ENCODE measurements around the gene ADCY7. TPM values are rescaled to one million over a fixed set of nuclear protein-coding genes. Genes with fewer than 3 reads are reported as not detected.

The ADCY7 gene
- total RNA-seq, 5 donors from 2014 or later (not counting 1 experiment from before 2014, with no cell fraction given): 201 to 314 (median 278) TPM

DNA sequence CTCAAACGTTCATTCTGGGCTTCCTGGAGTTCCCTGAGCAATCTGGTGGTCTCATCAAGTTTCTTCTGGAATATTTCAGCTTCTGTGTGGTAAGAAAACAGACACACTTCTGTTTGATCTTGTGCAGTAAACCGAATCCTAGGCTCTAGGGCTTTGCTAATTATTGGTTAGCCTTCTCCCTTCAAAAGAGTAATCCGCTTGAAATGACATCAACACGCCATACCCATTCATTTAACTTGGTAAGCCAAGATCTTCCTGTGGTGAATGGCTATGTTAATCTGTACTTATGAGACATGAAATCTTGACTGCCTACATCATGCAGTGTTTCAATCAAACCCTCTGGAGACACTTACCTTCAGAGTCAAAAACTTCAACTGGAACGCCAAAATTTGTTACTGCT lies 54.0 kb downstream of the ADCY7 start:
- peaks cover 60% of the 10 kb centered on the region for H3K36me3 Mint-ChIP-seq
- 86% methylated on average over 1 of the region's 5 CpGs for WGBS (ENCODE audit: insufficient coverage)
- H3K9me3 Mint-ChIP-seq: no peaks in the 10 kb centered on the region
- no peak overlapping the region for H3K27ac ChIP-seq (ENCODE audit: low read length)
- H3K9me3 ChIP-seq: no peaks in the 10 kb centered on the region
- peaks cover 5 to 90% of the 10 kb centered on the region in 2 donors for H3K36me3 ChIP-seq (ENCODE audit: control insufficient read depth in 2 of 2, extremely low read depth in 1 of 2, insufficient read depth in 1 of 2, low read length in 1 of 2)
- ChIA-PET CTCF (interaction anchor here in 1 of 2 donors (1.0 kb wide), 1 partner anchor 24 kb away, joined by 3 read pairs; no protein-coding TSS in a partner anchor), POLR2A (no interaction called here)
- H3K27ac Mint-ChIP-seq: peak overlapping the region; percentile 13 to 71
- DNase-seq (no peak), ATAC-seq (replicated peaks in 1 of 4) (no peak)
- no peak overlapping the region for H3K4me3 Mint-ChIP-seq
- no peak overlapping the region for H3K4me3 ChIP-seq (ENCODE audit: control insufficient read depth in 1 of 2, extremely low read depth in 1 of 2, low read length in 1 of 2)
- H3K27me3 ChIP-seq (replicated peaks in 1 of 2; ENCODE audit: control insufficient read depth in 2 of 2, extremely low read depth in 1 of 2, insufficient read depth in 2 of 2, low read length in 1 of 2): no peaks in the 10 kb centered on the region
- peaks cover 17 to 40% (median 31%) of the 10 kb centered on the region in 3 donors for H3K4me1 Mint-ChIP-seq
- no peaks in the 10 kb centered on the region for H3K27me3 Mint-ChIP-seq
- peaks cover 0 to 9% of the 10 kb centered on the region in 2 experiments for H3K4me1 ChIP-seq (ENCODE audit: control insufficient read depth in 1 of 2, extremely low read depth in 1 of 2, insufficient read depth in 2 of 2, low read length in 2 of 2)

DNA sequence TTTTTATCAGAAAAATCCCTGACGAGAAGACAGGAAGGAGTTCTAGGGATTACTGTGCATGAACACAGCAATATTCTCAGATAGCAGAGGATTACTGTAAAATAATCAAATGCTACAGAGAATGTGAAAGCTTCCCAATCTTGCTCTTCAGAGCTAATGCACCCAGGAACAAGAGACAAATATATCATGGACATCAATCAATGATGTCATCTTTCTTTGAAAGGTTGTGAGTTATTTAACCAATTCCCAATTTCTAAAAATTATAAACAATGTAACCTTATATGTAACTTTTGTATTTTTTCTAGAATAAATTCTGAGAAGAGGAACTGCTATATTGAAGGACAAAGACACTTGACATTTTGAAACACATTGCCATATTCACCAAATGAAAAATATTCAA lies 56.0 kb downstream of the ADCY7 start:
- no peak for DNase-seq
- Histone ChIP-seq H3K4me1 (ENCODE audit: control insufficient read depth in 1 of 2, extremely low read depth in 1 of 2, insufficient read depth in 2 of 2, low read length in 2 of 2) (peaks cover 4 to 15% of the 10 kb centered on the region in 2 experiments), H3K9me3 (no peaks in the 10 kb centered on the region), H3K36me3 (ENCODE audit: control insufficient read depth in 2 of 2, extremely low read depth in 1 of 2, insufficient read depth in 1 of 2, low read length in 1 of 2) (peaks cover 0 to 78% of the 10 kb centered on the region in 2 donors), H3K4me3 (ENCODE audit: control insufficient read depth in 1 of 2, extremely low read depth in 1 of 2, low read length in 1 of 2) (no peak overlapping the region), H3K27ac (ENCODE audit: low read length) (no peak overlapping the region), H3K27me3 (replicated peaks in 1 of 2; ENCODE audit: control insufficient read depth in 2 of 2, extremely low read depth in 1 of 2, insufficient read depth in 2 of 2, low read length in 1 of 2) (no peaks in the 10 kb centered on the region)
- no peak overlapping the region for H3K4me3 Mint-ChIP-seq
- POLR2A ChIA-PET: interaction anchor here (0.6 to 1.2 kb wide), 2 partner anchors 17 to 19 kb away, joined by 3 read pairs; no protein-coding TSS in a partner anchor
- H3K9me3 Mint-ChIP-seq: no peaks in the 10 kb centered on the region
- H3K27ac Mint-ChIP-seq: no peak overlapping the region
- H3K4me1 Mint-ChIP-seq: peaks cover 23 to 45% (median 42%) of the 10 kb centered on the region in 3 donors
- no peak for ATAC-seq (replicated peaks in 1 of 4)
- peaks cover 51% of the 10 kb centered on the region for H3K36me3 Mint-ChIP-seq
- no CpG with 5 or more reads among the region's 1 CpG for WGBS (ENCODE audit: insufficient coverage)
- H3K27me3 Mint-ChIP-seq: no peaks in the 10 kb centered on the region
- CTCF ChIA-PET: interaction anchor here in 1 of 2 donors (0.7 to 13.1 kb wide), 8 partner anchors 17 to 484 kb away, joined by 3 to 250 read pairs (median 3); no protein-coding TSS in a partner anchor

DNA sequence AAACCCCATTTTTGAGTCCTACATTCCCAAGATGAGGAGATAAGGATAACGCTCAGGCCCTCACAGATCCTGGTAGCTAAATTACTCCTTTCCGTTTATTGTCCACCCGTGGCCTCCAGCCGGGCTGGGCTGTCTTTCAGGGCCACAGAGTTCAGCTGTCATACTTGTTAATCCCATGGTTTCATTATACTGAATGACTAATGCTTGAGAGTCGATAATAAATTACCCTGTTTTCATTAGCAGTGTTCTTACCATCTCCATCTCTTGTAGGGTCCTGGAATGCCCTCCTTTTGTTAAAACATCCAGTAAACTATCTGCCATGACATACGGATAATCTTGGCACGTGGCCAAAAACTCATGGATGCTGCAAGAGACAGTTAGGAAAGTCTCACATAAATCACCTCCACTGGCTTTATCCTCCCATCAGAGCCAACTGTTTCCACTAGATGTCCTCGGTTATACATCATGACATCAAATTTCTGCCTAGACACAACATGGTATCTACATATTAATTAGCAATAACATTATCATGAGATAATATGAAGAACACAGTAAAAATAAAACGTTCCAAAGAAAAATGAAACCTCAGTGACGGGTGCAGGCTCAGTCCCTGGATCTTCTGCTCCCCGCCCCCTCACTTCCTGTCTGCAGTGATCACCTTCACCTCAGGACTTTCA lies 57.1 kb downstream of the ADCY7 start:
- H3K4me3 Mint-ChIP-seq: no peak overlapping the region
- Histone ChIP-seq H3K4me3 (ENCODE audit: control insufficient read depth in 1 of 2, extremely low read depth in 1 of 2, low read length in 1 of 2) (no peak overlapping the region), H3K9me3 (no peaks in the 10 kb centered on the region), H3K4me1 (ENCODE audit: control insufficient read depth in 1 of 2, extremely low read depth in 1 of 2, insufficient read depth in 2 of 2, low read length in 2 of 2) (peaks cover 5 to 18% of the 10 kb centered on the region in 2 experiments), H3K27ac (ENCODE audit: low read length) (peak overlapping the region; percentile 60), H3K27me3 (replicated peaks in 1 of 2; ENCODE audit: control insufficient read depth in 2 of 2, extremely low read depth in 1 of 2, insufficient read depth in 2 of 2, low read length in 1 of 2) (no peaks in the 10 kb centered on the region), H3K36me3 (ENCODE audit: control insufficient read depth in 2 of 2, extremely low read depth in 1 of 2, insufficient read depth in 1 of 2, low read length in 1 of 2) (peaks cover 0 to 68% of the 10 kb centered on the region in 2 donors)
- H3K27me3 Mint-ChIP-seq: no peaks in the 10 kb centered on the region
- WGBS (ENCODE audit: insufficient coverage): 74% methylated on average over 7 of the region's 11 CpGs
- no peaks in the 10 kb centered on the region for H3K9me3 Mint-ChIP-seq
- ChIA-PET CTCF (interaction anchor here (0.6 to 13.1 kb wide), 7 partner anchors 29 to 483 kb away, joined by 3 to 250 read pairs (median 3); no protein-coding TSS in a partner anchor), POLR2A (no interaction called here)
- peak in 2 of 35 experiments; percentile 34 to 35 for DNase-seq
- peaks cover 35 to 52% (median 50%) of the 10 kb centered on the region in 3 donors for H3K4me1 Mint-ChIP-seq
- H3K36me3 Mint-ChIP-seq: peaks cover 51% of the 10 kb centered on the region
- no peak for ATAC-seq (replicated peaks in 1 of 4)
- peak overlapping the region; percentile 85 to 87 for H3K27ac Mint-ChIP-seq

DNA sequence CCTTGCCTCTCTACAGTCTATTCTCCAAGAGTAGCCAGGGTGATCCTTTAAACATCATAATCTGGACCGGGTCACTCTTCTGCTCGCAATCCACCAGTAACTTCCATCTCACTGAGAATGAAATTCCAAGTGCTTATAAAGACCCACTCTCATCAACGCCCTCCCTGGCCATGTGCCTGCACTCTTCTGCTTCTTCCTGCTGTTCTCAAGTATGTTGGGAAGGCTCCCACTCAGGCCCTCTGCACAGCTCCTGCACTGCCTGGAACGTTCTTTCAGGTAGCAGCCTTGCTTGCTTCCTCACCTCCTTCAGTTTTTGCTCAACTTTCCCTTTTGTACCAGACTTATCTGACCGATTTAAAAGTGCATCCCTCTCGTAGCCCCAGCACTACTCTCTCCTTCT lies 58.0 kb downstream of the ADCY7 start:
- no peak overlapping the region for H3K4me3 Mint-ChIP-seq
- no peaks in the 10 kb centered on the region for H3K9me3 Mint-ChIP-seq
- H3K4me1 Mint-ChIP-seq: peaks cover 37 to 51% (median 51%) of the 10 kb centered on the region in 3 donors
- Histone ChIP-seq H3K4me1 (ENCODE audit: control insufficient read depth in 1 of 2, extremely low read depth in 1 of 2, insufficient read depth in 2 of 2, low read length in 2 of 2) (peaks cover 5 to 18% of the 10 kb centered on the region in 2 experiments), H3K36me3 (ENCODE audit: control insufficient read depth in 2 of 2, extremely low read depth in 1 of 2, insufficient read depth in 1 of 2, low read length in 1 of 2) (peaks cover 1 to 66% of the 10 kb centered on the region in 2 donors), H3K27me3 (replicated peaks in 1 of 2; ENCODE audit: control insufficient read depth in 2 of 2, extremely low read depth in 1 of 2, insufficient read depth in 2 of 2, low read length in 1 of 2) (no peaks in the 10 kb centered on the region), H3K9me3 (no peaks in the 10 kb centered on the region), H3K4me3 (ENCODE audit: control insufficient read depth in 1 of 2, extremely low read depth in 1 of 2, low read length in 1 of 2) (no peak overlapping the region), H3K27ac (ENCODE audit: low read length) (peak overlapping the region; percentile 60)
- ChIA-PET CTCF (interaction anchor here in 1 of 2 donors (1.1 to 13.1 kb wide), 2 partner anchors 13 to 30 kb away, joined by 3 to 250 read pairs; no protein-coding TSS in a partner anchor), POLR2A (no interaction called here)
- WGBS (ENCODE audit: insufficient coverage): 91% methylated on average over 6 of the region's 6 CpGs
- peak overlapping the region; percentile 85 to 87 for H3K27ac Mint-ChIP-seq
- DNase-seq (no peak), ATAC-seq (replicated peaks in 1 of 4) (no peak)
- no peaks in the 10 kb centered on the region for H3K27me3 Mint-ChIP-seq
- peaks cover 50% of the 10 kb centered on the region for H3K36me3 Mint-ChIP-seq

DNA sequence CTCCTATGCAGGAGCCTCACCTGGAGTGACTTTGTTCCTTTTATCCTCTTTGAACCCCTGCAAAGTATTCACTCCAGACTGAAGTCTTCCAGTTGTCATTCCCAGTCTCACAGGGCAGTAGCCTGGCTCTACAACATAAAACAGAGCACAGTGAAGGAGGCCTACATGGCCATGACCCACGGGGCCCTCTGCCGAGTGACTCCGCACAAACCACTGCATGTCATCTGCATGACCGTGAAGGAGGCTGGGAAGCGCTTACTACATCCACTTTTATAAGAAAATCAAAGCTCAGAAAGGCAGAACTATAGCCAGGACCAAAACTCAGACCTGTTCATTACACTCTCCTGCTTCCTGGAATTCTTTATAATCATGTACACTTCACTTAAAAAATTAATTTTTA lies 59.9 kb downstream of the ADCY7 start:
- H3K36me3 ChIP-seq (ENCODE audit: control insufficient read depth in 2 of 2, extremely low read depth in 1 of 2, insufficient read depth in 1 of 2, low read length in 1 of 2): peaks cover 3 to 53% of the 10 kb centered on the region in 2 donors
- H3K4me1 Mint-ChIP-seq: peaks cover 43 to 60% (median 57%) of the 10 kb centered on the region in 3 donors

DNA sequence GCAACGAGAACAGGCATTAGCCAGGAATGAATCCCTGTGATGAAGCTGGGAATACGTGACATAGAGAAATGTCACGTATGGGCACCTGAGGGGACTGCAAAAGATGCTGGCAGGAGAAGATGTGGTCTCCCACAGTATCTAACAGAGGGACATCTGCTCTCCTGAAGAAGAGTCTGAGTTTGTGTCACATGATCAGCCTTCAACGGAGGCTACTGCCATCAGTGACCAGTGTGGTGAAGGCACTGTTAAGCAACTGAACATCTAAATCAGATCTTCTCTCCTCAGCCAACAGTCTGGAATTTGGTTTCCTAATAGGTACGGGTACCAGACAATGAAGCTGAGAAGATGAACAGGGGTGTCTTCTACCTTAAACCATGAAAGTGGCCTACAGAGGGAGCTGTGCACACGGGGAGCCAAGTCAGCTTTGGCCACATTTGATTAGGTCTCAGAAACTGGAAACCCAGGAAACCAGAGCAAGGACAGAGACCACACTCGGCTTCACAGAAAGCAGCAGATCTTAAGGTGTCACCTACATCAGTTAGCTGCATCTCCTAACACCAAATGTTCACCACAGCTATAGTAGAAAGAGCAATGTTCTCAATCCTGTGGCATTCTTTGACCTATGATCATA lies 60.6 kb downstream of the ADCY7 start:
- Histone ChIP-seq H3K4me3 (ENCODE audit: control insufficient read depth in 1 of 2, extremely low read depth in 1 of 2, low read length in 1 of 2) (no peak overlapping the region), H3K4me1 (ENCODE audit: control insufficient read depth in 1 of 2, extremely low read depth in 1 of 2, insufficient read depth in 2 of 2, low read length in 2 of 2) (peaks cover 5 to 18% of the 10 kb centered on the region in 2 experiments), H3K27ac (ENCODE audit: low read length) (peak overlapping the region; percentile 75), H3K9me3 (no peaks in the 10 kb centered on the region), H3K36me3 (ENCODE audit: control insufficient read depth in 2 of 2, extremely low read depth in 1 of 2, insufficient read depth in 1 of 2, low read length in 1 of 2) (peaks cover 3 to 54% of the 10 kb centered on the region in 2 donors), H3K27me3 (replicated peaks in 1 of 2; ENCODE audit: control insufficient read depth in 2 of 2, extremely low read depth in 1 of 2, insufficient read depth in 2 of 2, low read length in 1 of 2) (no peaks in the 10 kb centered on the region)
- CTCF ChIA-PET: interaction anchor here (0.6 to 13.1 kb wide), 37 partner anchors 12 to 480 kb away, joined by 3 to 250 read pairs (median 4); partner anchors contain the start of genes CNEP1R1 (in 1 of the 2), CYLD (in 1 of the 2) and SNX20 (in 1 of the 2)
- Mint-ChIP-seq H3K4me3 (no peak overlapping the region), H3K27ac (peak overlapping the region; percentile 85 to 88), H3K4me1 (peaks cover 43 to 63% (median 61%) of the 10 kb centered on the region in 3 donors), H3K9me3 (no peaks in the 10 kb centered on the region), H3K36me3 (peaks cover 49% of the 10 kb centered on the region), H3K27me3 (no peaks in the 10 kb centered on the region)
- peak; percentile 82 to 94 (median 87) for ATAC-seq (replicated peaks in 1 of 4)
- 75% methylated on average over 4 of the region's 7 CpGs for WGBS (ENCODE audit: insufficient coverage)
- POLR2A ChIA-PET: interaction anchor here (0.6 to 1.7 kb wide), 10 partner anchors 10 to 61 kb away, joined by 3 to 18 read pairs (median 4); partner anchors contain the start of gene ADCY7 (in 1 of the 2)
- DNase-seq: peak; percentile 36 to 87 (median 70)

More for the DNA sequence above, 59.9 kb downstream of the ADCY7 start:
- Mint-ChIP-seq H3K27me3 (no peaks in the 10 kb centered on the region), H3K4me3 (no peak overlapping the region), H3K9me3 (no peaks in the 10 kb centered on the region), H3K27ac (peak overlapping the region; percentile 59 to 85), H3K36me3 (peaks cover 47% of the 10 kb centered on the region)
- Histone ChIP-seq H3K9me3 (no peaks in the 10 kb centered on the region), H3K27ac (ENCODE audit: low read length) (peak overlapping the region; percentile 75), H3K4me3 (ENCODE audit: control insufficient read depth in 1 of 2, extremely low read depth in 1 of 2, low read length in 1 of 2) (no peak overlapping the region), H3K4me1 (ENCODE audit: control insufficient read depth in 1 of 2, extremely low read depth in 1 of 2, insufficient read depth in 2 of 2, low read length in 2 of 2) (peaks cover 5 to 18% of the 10 kb centered on the region in 2 experiments), H3K27me3 (replicated peaks in 1 of 2; ENCODE audit: control insufficient read depth in 2 of 2, extremely low read depth in 1 of 2, insufficient read depth in 2 of 2, low read length in 1 of 2) (no peaks in the 10 kb centered on the region)
- 87% methylated on average over 5 of the region's 5 CpGs for WGBS (ENCODE audit: insufficient coverage)
- DNase-seq (no peak), ATAC-seq (replicated peaks in 1 of 4) (no peak)
- ChIA-PET POLR2A (interaction anchor here in 1 of 2 donors (0.6 to 1.7 kb wide), 4 partner anchors 11 to 31 kb away, joined by 4 to 16 read pairs (median 6); no protein-coding TSS in a partner anchor), CTCF (interaction anchor here (0.6 to 13.1 kb wide), 17 partner anchors 13 to 480 kb away, joined by 3 to 250 read pairs (median 11); partner anchors contain the start of gene CNEP1R1 (in 1 of the 2))

Data from T-cell (primary cell).